HepG2 (cell line): Measurements from ENCODE around the gene CCL16. TPM values are rescaled to one million over a fixed set of nuclear protein-coding genes. Genes with fewer than 3 reads are reported as not detected.

Experiments used
- ATF5 ChIP-seq: sonication (generic); formaldehyde crosslinking; IDR thresholded peaks from 2 replicates; pipeline ENCODE4 v1.4.0; 2020; ENCODE audit warnings: mild to moderate bottlenecking, low read depth, missing genetic modification reagents
- BATF2 ChIP-seq: sonication (generic); formaldehyde crosslinking; IDR thresholded peaks from 2 replicates; pipeline ENCODE4 v1.8.0; 2022; ENCODE audit warnings: mild to moderate bottlenecking, missing genetic modification reagents, moderate library complexity
- BORCS8-MEF2B ChIP-seq: sonication (generic); formaldehyde crosslinking; IDR thresholded peaks from 2 replicates; pipeline ENCODE4 v1.8.0; 2022; ENCODE audit warnings: mild to moderate bottlenecking, missing genetic modification reagents
- CREB3 ChIP-seq: sonication (generic); formaldehyde crosslinking; IDR thresholded peaks from 2 replicates; pipeline ENCODE4 v1.5.0; 2020; ENCODE audit warnings: missing genetic modification reagents
- DNMT1 ChIP-seq: sonication (generic); formaldehyde crosslinking; IDR thresholded peaks from 2 replicates; pipeline ENCODE4 v1.5.1; 2020; ENCODE audit warnings: mild to moderate bottlenecking, missing genetic modification reagents
- ESRRA ChIP-seq: sonication (generic); formaldehyde crosslinking; IDR thresholded peaks from 2 replicates; pipeline ENCODE4 v1.5.1; 2020; ENCODE audit warnings: mild to moderate bottlenecking, low read depth, missing genetic modification reagents
- GABPA ChIP-seq, 2 experiments: IDR thresholded peaks; 2 replicates each; pipeline ENCODE4 v1.6.1; 2011 to 2016; ENCODE audit warnings: low read depth in 2 of 2, low read length in 1 of 2, missing biosample characterization in 1 of 2, missing genetic modification characterization in 1 of 2
- HMG20A ChIP-seq: IDR thresholded peaks from 2 replicates; pipeline ENCODE4 v1.6.1; 2016; ENCODE audit warnings: borderline replicate concordance
- HNF4A ChIP-seq: sonication (generic); formaldehyde crosslinking; IDR thresholded peaks from 2 replicates; pipeline ENCODE4 v1.4.0; 2020; ENCODE audit warnings: missing genetic modification reagents
- MAZ ChIP-seq, 2 experiments: sonication (generic) in 1 of 2; formaldehyde crosslinking in 1 of 2; IDR thresholded peaks; 2 replicates each; pipeline versions ENCODE4 v1.5.0 to v1.6.1; 2012 to 2020; ENCODE audit warnings: low read depth in 2 of 2, mild to moderate bottlenecking in 2 of 2, borderline replicate concordance in 1 of 2, improper control_type of control experiment in 1 of 2, low read length in 1 of 2, missing genetic modification reagents in 1 of 2, moderate library complexity in 1 of 2
- MXD1 ChIP-seq: sonication (generic); formaldehyde crosslinking; IDR thresholded peaks from 2 replicates; pipeline ENCODE4 v1.4.0; 2020; ENCODE audit warnings: mild to moderate bottlenecking, missing genetic modification reagents
- NBN ChIP-seq: fragments of 450-650 bp; conservative IDR thresholded peaks from 2 replicates; pipeline ENCODE4 v1.6.1; 2017
- ONECUT2 ChIP-seq: sonication (generic); formaldehyde crosslinking; IDR thresholded peaks from 2 replicates; pipeline ENCODE4 v1.4.0; 2020; ENCODE audit warnings: missing genetic modification reagents
- PLSCR1 ChIP-seq: sonication (generic); formaldehyde crosslinking; IDR thresholded peaks from 2 replicates; pipeline ENCODE4 v1.5.0; 2020; ENCODE audit warnings: missing genetic modification reagents, mild to moderate bottlenecking, borderline replicate concordance
- SKIL ChIP-seq: sonication (generic); formaldehyde crosslinking; IDR thresholded peaks from 2 replicates; pipeline ENCODE4 v1.8.0; 2022; ENCODE audit warnings: missing genetic modification reagents, mild to moderate bottlenecking, moderate library complexity, borderline replicate concordance
- SNAPC2 ChIP-seq: sonication (generic); formaldehyde crosslinking; IDR thresholded peaks from 2 replicates; pipeline ENCODE4 v1.8.1; 2022; ENCODE audit warnings: mild to moderate bottlenecking, missing genetic modification reagents
- TFAP4 ChIP-seq: sonication (generic); IDR thresholded peaks from 2 replicates; pipeline ENCODE4 v1.6.1; 2016; ENCODE audit warnings: low read depth, borderline replicate concordance
- THYN1 ChIP-seq: sonication (generic); formaldehyde crosslinking; IDR thresholded peaks from 2 replicates; pipeline ENCODE4 v1.8.1; 2023; ENCODE audit warnings: low read depth, mild to moderate bottlenecking, moderate library complexity, missing genetic modification reagents, borderline replicate concordance
- ZNF282 ChIP-seq: fragments of 450-650 bp; IDR thresholded peaks from 2 replicates; pipeline ENCODE4 v1.6.1; 2018; ENCODE audit not compliant: partially characterized antibody
- ZNF343 ChIP-seq: sonication (generic); formaldehyde crosslinking; IDR thresholded peaks from 2 replicates; pipeline ENCODE4 v1.4.0; 2020; ENCODE audit warnings: mild to moderate bottlenecking, missing genetic modification reagents
- ZNF614 ChIP-seq: IDR thresholded peaks from 2 replicates; pipeline ENCODE4 v1.6.1; 2018; ENCODE audit warnings: missing biosample characterization, missing genetic modification reagents, inconsistent platforms, borderline replicate concordance
- polyA plus RNA-seq, 8 experiments: library from polyadenylated mRNA; depleted of rRNA in 3 of 8; stranded (reverse) in 7 of 8; unstranded in 1 of 8; fragments of >200 nt; fragmentation: Illumina TruSeq in 4 of 8; extraction: Trizol in 4 of 8; gene quantifications; 2 replicates each; pipeline versions ENCODE4 v1.2.1 to v1.2.3, GENCODE V29; 2011 to 2016; ENCODE audit warnings: low read depth in 4 of 8, missing spikeins in 1 of 8, mixed read lengths in 1 of 8; ENCODE audit not compliant: insufficient read depth in 1 of 8
- total RNA-seq, 5 experiments: library from RNA; depleted of rRNA; stranded (reverse); fragments of >200 nt; fragmentation: Illumina TruSeq; extraction: Trizol; gene quantifications; 2 replicates each; pipeline ENCODE4 v1.2.3, GENCODE V29; 2016; ENCODE audit warnings: low read depth in 1 of 5

The CCL16 gene
- total and polyA plus RNA-seq, 2 of the 13 experiments (the other 11 are each of a cell fraction or from before 2014, with no cell fraction given): 2.0 to 14.7 TPM

- TF ChIP-seq MAZ (IDR thresholded peaks at IDR 0.05; ENCODE audit: borderline replicate concordance, low read depth, low read length) (peak; percentile 75; the same call in 1 of the 2 replicates), MAZ (CRISPR knock-in tag; IDR thresholded peaks at IDR 0.05; ENCODE audit: low read depth) (peak; percentile 67), SKIL (peak; percentile 99), ESRRA (CRISPR knock-in tag) (peak; percentile 98), ZNF282 (no peak), MXD1 (CRISPR knock-in tag) (no peak), HNF4A (CRISPR knock-in tag) (peak; percentile 99), ATF5 (CRISPR knock-in tag) (no peak), ZNF343 (CRISPR knock-in tag) (no peak), SNAPC2 (CRISPR knock-in tag) (peak; percentile 51), THYN1 (no peak), BATF2 (CRISPR knock-in tag) (no peak), GABPA (IDR thresholded peaks at IDR 0.05; ENCODE audit: low read depth, low read length) (no peak), GABPA (CRISPR knock-in tag; IDR thresholded peaks at IDR 0.05; ENCODE audit: low read depth) (peak; percentile 66; the same call in 1 of the 2 replicates), CREB3 (no peak), PLSCR1 (CRISPR knock-in tag) (no peak), ZNF614 (peak; percentile 88), HMG20A (CRISPR knock-in tag) (peak; percentile 90), NBN (no peak), TFAP4 (peak; percentile 78), DNMT1 (CRISPR knock-in tag) (0 out of 2 replicates have a peak, but pooled peaks have one; percentile 76), BORCS8-MEF2B (CRISPR knock-in tag) (peak; percentile 92), ONECUT2 (CRISPR knock-in tag) (peak; percentile 99)
Observed at GRCh38 chr17:35973333-35974260, 7.7 kb downstream of the CCL16 start (continued).
